H54 (cell line): ENCODE results near the gene TRIM10.
A peak's percentile ranks its signal among the peaks of the same experiment; 100 is the strongest.

Source experiments
- DNase-seq: peaks from one replicate; pipeline ENCODE4 v3.0.0; 2011; ENCODE audit warnings: low spot score, mixed read lengths; ENCODE audit not compliant: insufficient read length
- FAIRE-seq: peaks from 3 replicates; lab custom pipeline; 2011; peaks lifted over from hg19 to GRCh38; lab: Jason Lieb, UNC
- POLR2A ChIP-seq: IDR thresholded peaks from 2 replicates; pipeline ENCODE4 v1.6.1; 2011; ENCODE audit warnings: low read depth, mild to moderate bottlenecking, low read length

Gene TRIM10

DNA sequence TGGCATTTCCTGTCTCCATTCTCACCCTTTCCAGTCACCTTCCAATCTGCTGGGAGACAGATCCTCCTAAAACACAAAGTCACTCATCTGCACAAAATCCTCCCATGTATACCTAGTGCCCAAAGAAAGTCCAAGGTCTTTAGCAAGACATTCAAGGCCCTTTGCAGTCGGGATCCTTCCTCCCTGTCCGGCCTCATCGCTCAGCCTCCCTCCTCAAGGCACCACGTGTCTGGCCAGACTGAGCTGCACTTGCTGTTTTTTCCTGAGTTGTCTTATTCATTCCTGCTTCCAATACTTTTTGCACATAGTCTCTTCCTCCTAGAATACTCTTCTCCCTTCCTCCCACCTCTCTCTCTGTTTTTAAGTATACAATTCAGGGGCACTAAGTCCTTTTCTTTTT, 3.7 kb upstream of the TRIM10 start:
- DNase-seq (no peak), FAIRE-seq (no peak)
- TF ChIP-seq POLR2A: no peak

DNA sequence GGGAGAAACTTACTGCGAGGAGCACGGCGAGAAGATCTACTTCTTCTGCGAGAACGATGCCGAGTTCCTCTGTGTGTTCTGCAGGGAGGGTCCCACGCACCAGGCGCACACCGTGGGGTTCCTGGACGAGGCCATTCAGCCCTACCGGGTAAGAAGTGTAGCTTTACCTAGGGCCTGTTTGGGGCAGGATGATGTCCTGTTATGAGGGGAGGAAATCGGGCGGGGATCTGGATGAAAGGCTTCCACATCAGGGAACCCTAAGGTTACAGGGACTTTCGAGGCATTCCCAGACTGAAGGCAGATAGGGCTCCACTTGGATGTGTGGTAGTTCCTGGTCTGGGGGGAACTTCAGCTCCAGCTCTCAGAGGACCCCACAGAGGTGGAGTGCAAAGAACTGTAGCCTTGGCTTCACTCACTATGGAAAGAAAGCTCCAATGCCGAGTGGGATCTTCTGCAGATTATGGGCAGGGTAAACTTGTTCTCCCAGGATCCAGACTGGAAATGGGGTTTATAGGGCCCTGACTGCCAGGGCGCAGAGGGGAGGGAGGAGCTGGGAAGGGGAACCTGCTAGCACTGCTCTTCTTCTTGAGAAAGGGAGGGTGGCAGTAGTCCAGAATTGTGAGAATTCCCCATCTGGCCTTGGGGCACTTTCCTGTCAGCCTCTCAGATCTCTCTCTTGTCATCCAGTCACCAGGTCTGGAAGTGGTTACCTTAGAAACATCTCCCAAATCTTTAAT, 3.1 kb upstream of the TRIM10 start:
- no peak for TF ChIP-seq POLR2A
- DNase-seq (no peak), FAIRE-seq (no peak)

DNA sequence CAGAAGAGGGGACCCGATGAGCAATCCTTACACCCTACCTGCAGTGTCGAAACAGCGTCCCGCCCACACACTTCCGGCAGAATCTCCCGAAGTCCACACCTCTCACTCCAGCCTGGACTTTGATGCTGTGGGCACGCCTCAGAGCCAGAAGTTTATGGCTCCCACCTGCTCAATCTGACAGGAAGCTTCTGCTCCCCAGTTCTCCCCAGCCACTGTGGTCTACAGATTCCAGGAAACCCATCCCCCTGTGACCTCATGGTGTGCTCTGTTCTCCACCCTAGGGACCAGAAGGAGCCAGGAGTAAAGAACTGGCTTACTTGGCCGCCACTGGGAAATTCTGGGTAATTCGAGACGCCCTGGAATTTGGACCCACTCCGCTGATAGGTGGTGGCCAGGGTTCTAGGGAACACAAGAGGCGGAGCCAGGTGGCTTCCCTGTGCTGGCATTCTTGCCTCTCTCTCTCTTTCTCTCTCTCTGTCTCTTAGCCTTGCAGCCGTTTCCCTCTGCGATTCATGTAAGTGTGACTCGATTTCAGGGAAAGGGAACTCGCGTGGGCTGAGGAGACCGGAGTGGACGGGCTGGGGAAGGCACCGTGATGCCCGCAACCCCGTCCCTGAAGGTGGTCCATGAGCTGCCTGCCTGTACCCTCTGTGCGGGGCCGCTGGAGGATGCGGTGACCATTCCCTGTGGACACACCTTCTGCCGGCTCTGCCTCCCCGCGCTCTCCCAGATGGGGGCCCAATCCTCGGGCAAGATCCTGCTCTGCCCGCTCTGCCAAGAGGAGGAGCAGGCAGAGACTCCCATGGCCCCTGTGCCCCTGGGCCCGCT, 2.3 kb upstream of the TRIM10 start, which contains the start of gene TRIM15:
TRIM15 (plus strand) TSS at position 457 of the 828 bp plus-strand sequence; CDS start at position 596, 139 bp downstream.
- no peak for FAIRE-seq
- DNase-seq: no peak
- no peak for TF ChIP-seq POLR2A

DNA sequence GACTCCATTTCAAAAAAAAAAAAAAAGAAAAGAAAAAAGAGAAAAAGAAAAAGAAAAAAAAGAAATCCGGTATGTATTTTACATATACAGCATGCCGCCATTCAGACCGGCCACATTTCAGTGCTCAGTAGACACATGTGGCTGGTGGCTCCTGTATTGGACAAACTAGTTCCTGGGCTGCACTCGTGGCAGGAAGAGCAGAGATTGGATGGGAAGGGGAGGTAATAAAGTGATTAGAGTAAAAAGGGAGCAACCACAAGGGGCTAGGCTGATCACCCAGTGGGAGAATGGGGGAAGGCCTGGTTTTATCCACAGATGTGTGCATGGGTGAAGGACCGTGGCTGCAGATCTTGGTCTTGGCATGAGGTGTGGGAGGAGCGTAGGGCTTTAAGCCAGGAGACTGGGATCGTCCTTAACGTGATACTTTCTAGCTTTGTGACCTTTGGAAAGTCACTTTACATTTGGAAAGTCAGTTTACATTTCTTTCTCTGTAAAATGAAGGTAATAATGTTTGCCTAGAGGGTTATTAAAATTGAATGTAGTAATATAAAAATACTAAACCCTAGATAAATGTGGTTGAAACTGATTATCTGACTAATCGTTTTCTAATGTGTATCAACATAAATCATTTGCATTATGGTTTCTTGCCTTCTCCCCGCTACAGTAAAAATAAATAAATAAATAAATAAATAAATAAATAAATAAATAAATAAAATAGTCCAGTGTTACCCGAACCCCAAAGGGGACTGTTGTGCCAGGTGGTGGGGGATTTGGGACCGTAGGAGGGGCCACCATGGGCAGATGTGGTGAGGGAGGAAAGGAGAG, 1.5 kb upstream of the TRIM10 start:
- DNase-seq (no peak), FAIRE-seq (no peak)
- no peak for TF ChIP-seq POLR2A

DNA sequence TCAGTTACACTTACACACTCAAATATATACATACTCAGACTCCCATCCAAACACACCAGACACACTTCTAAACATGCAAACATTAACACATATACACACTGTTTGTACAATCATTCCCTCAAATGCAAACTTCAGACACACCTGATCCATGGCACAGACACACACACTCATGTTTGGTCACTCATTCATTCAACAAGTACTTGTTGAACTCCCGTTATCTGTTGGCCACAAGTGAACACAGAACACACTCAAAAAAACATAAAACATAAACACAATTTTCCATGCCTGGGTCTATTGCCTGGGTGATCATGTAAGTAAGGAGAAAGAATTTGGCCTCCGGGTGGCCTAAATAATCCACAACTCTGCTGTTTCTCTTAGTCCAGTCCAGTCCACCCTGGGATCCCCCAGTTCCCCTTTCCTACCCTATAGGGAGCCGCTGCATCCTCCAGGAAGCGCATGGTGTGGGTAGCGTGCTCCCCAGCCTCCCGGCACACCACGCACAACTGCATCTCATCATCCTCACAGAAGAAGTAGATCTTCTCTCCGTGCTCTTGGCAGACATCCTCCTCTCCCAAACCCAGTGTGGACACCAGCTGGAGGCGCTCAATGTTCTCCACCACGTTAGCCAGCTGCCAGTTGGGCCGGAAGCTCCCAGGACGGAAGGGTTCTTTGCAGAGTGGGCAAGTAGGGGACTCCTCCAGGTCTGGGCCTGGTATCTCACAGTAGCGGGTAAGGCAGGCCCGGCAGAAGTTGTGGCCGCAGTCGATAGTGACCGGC, 815 bp downstream of the TRIM10 start:
- DNase-seq (no peak), FAIRE-seq (no peak)
- no peak for TF ChIP-seq POLR2A

DNA sequence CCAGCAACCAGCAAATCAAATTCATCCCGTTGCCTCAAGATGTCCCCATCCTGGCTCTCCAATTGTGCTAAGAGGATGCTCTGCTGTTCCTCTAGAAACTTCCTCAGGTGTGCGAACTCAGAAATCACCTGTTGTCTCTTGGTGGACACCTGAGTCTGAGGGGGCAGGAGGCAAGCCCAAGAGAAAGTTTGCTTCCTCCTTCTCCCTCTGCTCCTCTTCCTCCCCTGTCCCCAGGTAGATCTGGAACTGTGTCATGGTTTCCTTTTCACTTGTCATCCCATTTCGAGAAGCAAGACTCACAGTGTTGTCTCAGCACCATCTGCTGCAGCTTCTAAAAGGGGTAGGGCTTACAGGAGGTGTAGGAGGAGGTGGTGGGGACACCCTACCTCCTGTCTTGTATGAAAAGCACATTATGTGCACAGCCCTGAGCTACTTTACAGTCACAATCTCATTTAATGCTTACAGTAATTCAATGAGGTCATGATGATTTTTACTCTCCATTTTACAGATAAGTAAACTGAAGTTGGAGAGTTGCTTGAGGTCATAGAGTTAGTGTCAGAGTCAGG, 2.5 kb downstream of the TRIM10 start:
- DNase-seq: no peak
- FAIRE-seq: no peak

DNA sequence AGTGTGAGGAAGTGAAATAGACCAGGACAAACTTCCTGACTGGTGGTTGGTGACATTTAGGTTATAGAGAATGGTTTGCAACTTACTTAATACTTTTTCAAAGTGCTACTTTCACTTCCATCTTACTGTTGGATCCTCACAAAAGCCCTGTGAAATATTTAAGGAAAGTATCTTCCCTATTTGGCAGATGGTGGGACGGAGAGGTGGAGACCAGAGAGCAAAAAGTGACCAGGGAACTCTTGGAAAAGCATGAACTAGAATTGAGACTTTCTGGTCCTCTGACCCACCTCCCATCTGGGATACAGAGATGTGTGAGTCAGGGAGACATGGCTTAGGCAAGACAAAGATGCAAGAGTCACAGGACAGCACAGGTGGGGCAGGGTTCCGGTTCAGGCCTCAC, 3.0 kb downstream of the TRIM10 start:
- FAIRE-seq: no peak
- TF ChIP-seq POLR2A: no peak
- DNase-seq: no peak

More for the DNA sequence above, 2.5 kb downstream of the TRIM10 start:
- no peak for TF ChIP-seq POLR2A

DNA sequence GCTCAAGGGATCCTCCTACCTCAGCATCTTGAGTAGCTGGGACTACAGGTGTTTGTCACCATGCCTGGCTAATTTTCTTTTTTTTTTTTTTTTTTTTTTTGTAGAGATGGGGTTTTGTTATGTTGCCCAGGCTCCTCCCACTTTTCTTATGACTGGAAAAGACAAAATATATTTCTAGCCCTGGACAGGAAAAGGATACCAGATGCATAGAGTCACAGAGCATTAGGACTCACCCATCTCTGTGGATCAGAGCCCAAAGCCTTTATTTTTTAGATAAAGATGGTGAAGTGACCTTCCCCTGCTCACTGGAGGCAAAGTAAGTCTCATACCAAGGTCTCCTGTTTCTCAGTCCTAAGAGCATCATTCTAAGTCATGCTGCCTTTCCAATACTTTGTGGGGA, 3.4 kb downstream of the TRIM10 start:
- FAIRE-seq: no peak
- no peak for TF ChIP-seq POLR2A
- no peak for DNase-seq

DNA sequence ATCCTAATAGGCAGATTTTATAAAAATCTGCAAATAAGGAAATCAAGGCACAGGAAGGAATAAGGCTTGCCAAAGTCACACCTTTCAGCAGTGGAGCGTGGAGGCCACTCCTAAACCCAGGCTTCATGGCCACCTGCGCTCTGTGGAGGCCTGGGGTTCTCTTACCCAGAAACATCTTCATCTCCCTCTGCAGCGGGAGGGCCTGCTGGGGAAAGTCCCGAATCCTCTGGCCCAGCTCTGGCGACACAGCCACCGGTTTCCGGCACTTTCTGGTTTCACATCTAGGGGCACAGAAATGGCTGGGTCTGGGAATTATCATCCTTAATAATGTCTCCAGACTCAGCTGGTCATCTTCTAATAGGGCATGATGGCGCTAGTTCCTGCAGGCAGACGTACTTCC, 4.2 kb downstream of the TRIM10 start:
- no peak for TF ChIP-seq POLR2A
- no peak for DNase-seq
- FAIRE-seq: no peak

DNA sequence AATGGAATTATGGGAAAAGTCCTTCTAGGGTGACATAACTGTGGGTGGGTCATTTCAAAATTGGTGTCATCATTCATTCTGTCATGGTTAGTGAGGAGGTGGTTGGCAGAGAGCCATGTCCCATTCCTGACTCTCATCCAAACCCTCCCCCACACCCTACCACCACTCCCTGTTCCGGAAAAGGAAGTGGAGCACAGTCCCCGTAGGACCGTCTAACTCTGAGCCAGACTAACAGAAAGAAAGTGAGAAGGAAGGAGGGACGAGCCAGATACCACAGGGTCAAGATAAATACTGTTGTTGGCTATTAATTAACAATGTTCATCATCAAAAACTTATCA, 4.8 kb downstream of the TRIM10 start:
- FAIRE-seq: peak; percentile 41
- peak; percentile 25 for DNase-seq
- no peak for TF ChIP-seq POLR2A

DNA sequence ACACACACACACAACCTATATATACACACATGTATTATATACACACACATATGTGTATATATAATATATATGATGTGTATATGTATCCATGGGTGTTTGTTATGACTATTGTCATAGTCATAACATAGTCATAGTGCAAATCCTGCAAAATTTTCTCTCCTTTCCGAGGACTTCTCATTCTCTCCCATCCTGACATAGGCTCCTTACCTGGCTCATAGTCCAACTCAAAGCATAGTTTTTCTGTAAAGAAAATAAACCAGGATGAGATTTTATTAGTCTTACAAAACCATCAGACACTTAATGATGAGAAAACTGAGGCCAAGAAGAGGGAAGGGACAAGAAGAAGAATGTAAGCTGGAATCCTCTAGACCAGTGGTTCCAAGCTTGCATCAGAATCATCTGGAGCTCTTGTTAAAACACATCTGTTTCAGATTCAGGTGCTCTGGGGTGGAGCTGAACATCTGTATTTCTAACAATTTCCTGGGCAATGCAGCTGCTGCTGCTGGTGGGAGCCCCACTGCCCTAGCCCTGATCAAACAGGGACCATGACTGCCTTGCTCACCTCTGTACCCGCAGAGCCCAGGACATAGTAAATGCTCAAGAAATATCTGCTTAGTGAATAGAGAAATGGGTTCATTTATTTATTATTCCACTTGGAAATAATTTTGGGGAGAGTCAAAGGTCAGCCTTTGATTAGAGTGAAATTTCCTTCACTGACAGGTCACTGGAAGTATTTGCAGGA, 5.3 kb downstream of the TRIM10 start:
- TF ChIP-seq POLR2A: no peak
- FAIRE-seq (no peak), DNase-seq (no peak)
